AG04449 (cell line): ENCODE results near the gene SKIC8.
A peak's percentile ranks its signal among the peaks of the same experiment; 100 is the strongest.

Experiments used
- CTCF ChIA-PET: fragments of 350-600 bp; formaldehyde crosslinking; extraction: SDS; loops from one replicate; lab custom pipeline; 2021; ENCODE audit warnings: antibody characterized with exemption; lab: Yijun Ruan, JAX
- POLR2A ChIA-PET: fragments of 400-600, 350-600 bp; formaldehyde crosslinking; extraction: SDS; loops from one replicate; lab custom pipeline; 2020; ENCODE audit warnings: antibody characterized with exemption, inconsistent platforms; lab: Yijun Ruan, JAX
- DNase-seq: peaks from one replicate; pipeline ENCODE4 v3.0.0-alpha.2; 2010; ENCODE audit warnings: low read depth, low spot score
- H3K4me3 ChIP-seq: 2 replicates; pipeline ENCODE4 v1.5.1; 2011; ENCODE audit warnings: low read depth, mild to moderate bottlenecking, control low read depth, low read length
- TF ChIP-seq, protein P1 (sequence below): IDR thresholded peaks from one replicate; pipeline ENCODE4 v1.5.1; 2011; ENCODE audit warnings: mild to moderate bottlenecking, moderate library complexity, low read length, control low read depth, inconsistent platforms; ENCODE audit not compliant: insufficient read depth; ENCODE audit errors: missing control alignments

The SKIC8 gene

DNA sequence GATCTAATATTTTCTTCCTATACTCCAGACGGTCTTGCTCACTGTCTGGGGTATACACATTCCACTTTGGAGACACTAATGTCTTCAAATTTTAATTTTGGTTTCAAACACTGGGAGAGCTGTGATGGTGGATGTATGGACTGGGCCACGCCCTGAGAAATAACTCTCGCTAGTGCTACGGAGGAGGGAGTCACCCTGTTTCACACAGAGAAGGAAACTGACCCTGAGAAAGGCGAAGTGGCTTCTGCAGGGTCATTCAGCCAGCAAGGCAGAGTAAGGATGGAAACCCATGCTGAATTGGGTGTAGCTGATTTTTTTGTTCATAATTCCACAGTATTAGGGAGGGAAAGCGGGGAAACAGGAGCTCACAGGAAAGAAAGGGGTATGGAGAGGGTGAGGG is 8.6 kb upstream of the SKIC8 start:
- POLR2A ChIA-PET = interaction anchor here (1.2 kb wide), 1 partner anchor 130 kb away, joined by 3 read pairs; the partner anchor contains the start of gene IREB2
- H3K4me3 ChIP-seq = no peak overlapping the region
- TF ChIP-seq, protein P1, sequence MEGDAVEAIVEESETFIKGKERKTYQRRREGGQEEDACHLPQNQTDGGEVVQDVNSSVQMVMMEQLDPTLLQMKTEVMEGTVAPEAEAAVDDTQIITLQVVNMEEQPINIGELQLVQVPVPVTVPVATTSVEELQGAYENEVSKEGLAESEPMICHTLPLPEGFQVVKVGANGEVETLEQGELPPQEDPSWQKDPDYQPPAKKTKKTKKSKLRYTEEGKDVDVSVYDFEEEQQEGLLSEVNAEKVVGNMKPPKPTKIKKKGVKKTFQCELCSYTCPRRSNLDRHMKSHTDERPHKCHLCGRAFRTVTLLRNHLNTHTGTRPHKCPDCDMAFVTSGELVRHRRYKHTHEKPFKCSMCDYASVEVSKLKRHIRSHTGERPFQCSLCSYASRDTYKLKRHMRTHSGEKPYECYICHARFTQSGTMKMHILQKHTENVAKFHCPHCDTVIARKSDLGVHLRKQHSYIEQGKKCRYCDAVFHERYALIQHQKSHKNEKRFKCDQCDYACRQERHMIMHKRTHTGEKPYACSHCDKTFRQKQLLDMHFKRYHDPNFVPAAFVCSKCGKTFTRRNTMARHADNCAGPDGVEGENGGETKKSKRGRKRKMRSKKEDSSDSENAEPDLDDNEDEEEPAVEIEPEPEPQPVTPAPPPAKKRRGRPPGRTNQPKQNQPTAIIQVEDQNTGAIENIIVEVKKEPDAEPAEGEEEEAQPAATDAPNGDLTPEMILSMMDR = no peak
- no peak for DNase-seq
- CTCF ChIA-PET = interaction anchor here (0.7 to 18.6 kb wide), 33 partner anchors 7 to 432 kb away, joined by 3 to 714 read pairs (median 5); partner anchors contain the start of genes IREB2 and SKIC8

DNA sequence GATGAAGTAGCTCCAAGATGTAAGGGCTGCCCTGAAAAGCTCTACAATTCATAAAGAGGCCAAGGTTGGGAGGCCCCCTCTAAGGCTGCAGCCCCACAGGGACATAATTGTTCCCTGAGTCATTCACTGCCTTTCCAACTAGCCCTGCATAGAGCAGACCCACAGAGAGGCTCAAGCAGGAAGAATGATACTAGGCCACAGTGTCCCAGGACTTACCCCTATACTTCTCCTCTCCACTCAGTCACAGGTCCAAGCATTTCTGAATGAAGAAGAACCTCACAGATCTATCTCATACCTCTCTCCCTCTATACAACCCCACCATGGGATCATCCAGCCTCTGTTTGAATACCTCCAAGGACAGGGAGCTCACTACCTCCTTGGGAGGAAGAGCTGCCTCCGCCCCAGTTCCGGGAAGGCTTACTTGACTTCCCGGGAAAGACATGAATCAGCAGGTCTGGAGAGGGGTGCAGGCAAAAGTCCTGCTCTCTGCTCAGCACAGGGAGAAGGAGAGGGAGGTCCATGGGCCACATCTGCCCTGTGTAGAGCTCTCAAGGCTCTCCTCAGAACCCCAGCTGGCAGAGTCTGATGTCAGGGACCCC is 6.9 kb upstream of the SKIC8 start:
- DNase-seq = no peak
- no peak overlapping the region for H3K4me3 ChIP-seq
- ChIA-PET POLR2A (no interaction called here), CTCF (interaction anchor here (1.0 to 18.6 kb wide), 12 partner anchors 9 to 347 kb away, joined by 3 to 714 read pairs (median 11); partner anchors contain the start of gene IREB2)
- TF ChIP-seq, protein P1 = no peak

DNA sequence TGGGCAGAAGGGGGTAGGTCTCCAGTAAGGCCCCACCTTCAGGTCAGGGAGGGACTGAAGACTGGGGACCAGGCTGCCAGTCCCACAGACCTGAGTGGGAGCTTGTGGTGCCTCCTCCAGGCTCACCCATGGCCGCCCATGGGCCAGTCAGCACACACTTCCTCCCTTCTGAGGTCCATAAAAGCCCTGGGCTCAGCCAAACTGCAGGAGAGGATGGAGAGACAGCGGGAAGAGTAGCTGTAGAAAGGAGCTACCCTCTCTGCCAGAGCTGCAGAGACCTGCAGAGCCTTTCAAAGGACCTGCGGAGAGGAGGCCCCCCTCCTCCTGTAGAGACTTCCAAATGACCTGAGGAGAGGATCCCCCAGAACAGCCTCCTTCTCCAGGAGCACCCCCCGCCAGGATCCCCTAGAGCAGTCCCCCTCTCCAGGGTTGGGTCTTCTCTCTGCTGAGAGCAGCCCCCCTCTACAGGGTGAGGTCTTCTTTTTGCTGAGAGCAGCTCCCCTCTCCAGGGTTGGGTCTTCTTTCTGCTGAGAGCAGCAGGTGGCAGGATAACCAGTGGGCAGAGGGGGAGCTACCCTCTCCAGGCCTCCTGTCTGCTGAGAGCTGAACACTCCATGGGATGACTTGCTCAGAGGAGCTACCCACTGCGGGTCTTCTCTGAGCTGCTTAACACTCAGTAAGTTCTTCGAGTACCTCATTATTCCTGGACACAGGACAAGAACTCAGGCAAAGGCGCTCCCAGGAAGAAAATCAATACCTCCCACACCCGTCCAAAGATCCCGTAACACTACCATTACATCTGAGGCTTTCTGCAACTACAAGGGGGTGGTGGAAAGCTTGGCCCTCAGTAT is 5.0 kb upstream of the SKIC8 start:
- no peak overlapping the region for H3K4me3 ChIP-seq
- CTCF ChIA-PET = interaction anchor here (0.9 to 18.6 kb wide), 4 partner anchors 13 to 134 kb away, joined by 3 to 714 read pairs (median 40); partner anchors contain the start of gene IREB2
- POLR2A ChIA-PET = no interaction called here
- TF ChIP-seq, protein P1 = no peak
- no peak for DNase-seq

DNA sequence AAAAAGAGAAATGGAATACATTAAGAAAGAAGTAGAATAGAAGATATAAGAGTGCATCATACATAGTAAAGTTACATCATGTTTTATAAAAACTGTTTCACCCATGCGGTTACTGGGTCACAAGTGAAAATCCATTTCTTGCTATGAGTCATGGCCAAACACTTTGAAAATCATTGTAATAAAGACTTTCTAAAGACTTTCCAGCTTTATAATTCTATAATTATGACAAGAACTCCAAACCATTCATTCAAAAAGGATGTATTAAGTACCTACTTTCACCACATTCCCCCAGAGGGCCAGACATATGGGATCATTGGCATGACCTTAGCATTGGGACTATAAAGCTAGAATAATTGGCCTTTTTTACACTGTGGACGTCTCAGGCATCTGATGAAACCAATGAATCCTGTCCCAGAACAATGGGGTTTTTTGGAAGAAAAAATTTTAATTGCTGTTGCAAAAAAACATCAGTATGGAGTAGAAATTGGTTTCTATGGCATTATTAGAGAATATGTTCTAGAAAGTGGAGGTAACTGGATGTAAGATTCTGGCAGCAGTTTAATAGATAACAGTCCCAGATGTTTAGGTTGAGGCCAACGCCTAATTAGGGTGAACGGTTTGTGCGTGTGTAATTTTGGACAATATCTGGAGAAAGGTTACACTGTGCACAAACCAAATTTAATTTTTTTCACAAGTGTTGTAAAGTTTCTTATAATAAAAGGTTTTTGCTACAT is 3.3 kb upstream of the SKIC8 start:
- POLR2A ChIA-PET = interaction anchor here (1.1 to 1.2 kb wide), 2 partner anchors 22 to 135 kb away, joined by 3 to 4 read pairs; partner anchors contain the start of gene IREB2

DNA sequence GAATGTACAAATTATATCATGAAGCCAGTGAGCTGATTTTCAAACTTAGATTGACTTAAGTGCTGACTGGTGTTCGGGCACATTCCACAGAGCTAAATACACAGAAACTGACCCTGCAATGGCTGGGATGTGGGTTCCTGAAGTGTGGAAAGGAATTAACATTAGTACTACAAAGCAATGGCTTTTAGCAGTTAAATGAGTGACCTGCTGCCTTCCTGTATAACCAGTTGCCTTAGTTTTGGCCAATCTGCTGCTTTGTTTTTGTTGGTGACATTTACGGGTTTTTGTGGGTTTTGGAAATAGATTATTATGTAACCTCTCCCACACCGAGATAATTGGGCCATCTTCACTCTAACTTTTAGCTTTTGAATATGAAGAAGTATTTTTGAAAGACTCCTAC is 2.4 kb upstream of the SKIC8 start:
- POLR2A ChIA-PET = interaction anchor here (1.2 kb wide), 1 partner anchor 21 kb away, joined by 4 read pairs; no protein-coding TSS in a partner anchor
- TF ChIP-seq, protein P1 = no peak
- H3K4me3 ChIP-seq = no peak overlapping the region
- DNase-seq = no peak
- CTCF ChIA-PET = interaction anchor here (0.9 to 18.6 kb wide), 3 partner anchors 8 to 194 kb away, joined by 3 to 714 read pairs (median 3); no protein-coding TSS in a partner anchor

More for the DNA sequence above, 3.3 kb upstream of the SKIC8 start:
- H3K4me3 ChIP-seq = no peak overlapping the region
- CTCF ChIA-PET = interaction anchor here (18.6 kb wide), 1 partner anchor 115 kb away, joined by 714 read pairs; no protein-coding TSS in a partner anchor
- TF ChIP-seq, protein P1 = no peak
- DNase-seq = peak; percentile 82
